ENCODE results near the gene PBX3.
"Not testable (repeated sequence)": the region's sequence is repeated elsewhere in the genome, so short reads cannot be mapped to it uniquely, and the experiment has no call there.

Gene PBX3

GRCh38 chr9:125778538-125779219 is 31.5 kb downstream of the PBX3 start:
- not testable (repeated sequence) for DNase-seq (ENCODE audit: low read depth)

- not testable (repeated sequence) for DNase-seq (ENCODE audit: low read depth)
Observed at GRCh38 chr9:125779220-125779565, 32.0 kb downstream of the PBX3 start.

GRCh38 chr9:125782718-125783117 is 35.5 kb downstream of the PBX3 start:
- DNase-seq (ENCODE audit: low read depth): no peak

- DNase-seq (ENCODE audit: low read depth): peak; percentile 65
Observed at GRCh38 chr9:125784286-125785049, 37.3 kb downstream of the PBX3 start.

- no peak for DNase-seq (ENCODE audit: low read depth)
Observed at GRCh38 chr9:125785248-125785751, 38.1 kb downstream of the PBX3 start.

- no peak for DNase-seq (ENCODE audit: low read depth)
Observed at GRCh38 chr9:125787715-125788114, 40.5 kb downstream of the PBX3 start.

- no peak for DNase-seq (ENCODE audit: low read depth)
Observed at GRCh38 chr9:125789196-125789595, 42.0 kb downstream of the PBX3 start.

GRCh38 chr9:125794708-125795107 is 47.5 kb downstream of the PBX3 start:
- DNase-seq (ENCODE audit: low read depth): no peak

GRCh38 chr9:125795970-125796596 is 48.9 kb downstream of the PBX3 start:
- DNase-seq (ENCODE audit: low read depth): no peak

GRCh38 chr9:125797930-125798329 is 50.8 kb downstream of the PBX3 start:
- no peak for DNase-seq (ENCODE audit: low read depth)

- no peak for DNase-seq (ENCODE audit: low read depth)
Observed at GRCh38 chr9:125803526-125803925, 56.4 kb downstream of the PBX3 start.

- peak; percentile 12 for DNase-seq (ENCODE audit: low read depth)
Observed at GRCh38 chr9:125805057-125805456, 57.9 kb downstream of the PBX3 start.

GRCh38 chr9:125805586-125805985 is 58.4 kb downstream of the PBX3 start:
- no peak for DNase-seq (ENCODE audit: low read depth)

GRCh38 chr9:125807079-125807478 is 59.9 kb downstream of the PBX3 start:
- DNase-seq (ENCODE audit: low read depth): peak; percentile 66

- peak; percentile 33 for DNase-seq (ENCODE audit: low read depth)
Observed at GRCh38 chr9:125810161-125810560, 63.0 kb downstream of the PBX3 start.

GRCh38 chr9:125811002-125811401 is 63.8 kb downstream of the PBX3 start:
- DNase-seq (ENCODE audit: low read depth): no peak

- no peak for DNase-seq (ENCODE audit: low read depth)
Observed at GRCh38 chr9:125812403-125812802, 65.2 kb downstream of the PBX3 start.

- DNase-seq (ENCODE audit: low read depth): peak; percentile 40
Observed at GRCh38 chr9:125815568-125815967, 68.4 kb downstream of the PBX3 start.

GRCh38 chr9:125816321-125816720 is 69.1 kb downstream of the PBX3 start:
- DNase-seq (ENCODE audit: low read depth): no peak

- no peak for DNase-seq (ENCODE audit: low read depth)
Observed at GRCh38 chr9:125820100-125820804, 73.1 kb downstream of the PBX3 start.

GRCh38 chr9:125821078-125821477 is 73.9 kb downstream of the PBX3 start:
- DNase-seq (ENCODE audit: low read depth): no peak

- no peak for DNase-seq (ENCODE audit: low read depth)
Observed at GRCh38 chr9:125822160-125822559, 75.0 kb downstream of the PBX3 start.
